SK-N-SH (cell line): Measurements from ENCODE around the gene SORBS1. TPM values are rescaled to one million over a fixed set of nuclear protein-coding genes. Genes with fewer than 3 reads are reported as not detected.

Experiments used
- CTCF ChIA-PET: fragments of 300-600, 350-600 bp; formaldehyde crosslinking; extraction: SDS; loops from one replicate; lab custom pipeline; 2021; lab: Yijun Ruan, JAX
- POLR2A ChIA-PET: fragments of 350-600 bp; sonication (Branson Sonifier 250); formaldehyde crosslinking; extraction: SDS; loops from one replicate; lab custom pipeline; 2020; ENCODE audit warnings: antibody characterized with exemption, inconsistent platforms; lab: Yijun Ruan, JAX
- DNase-seq: peaks from one replicate; pipeline ENCODE4 v3.0.0; 2012
- H2AFZ ChIP-seq: fragments of 200-600 bp; sonication (generic); 2 replicates; pipeline ENCODE4 v1.8.1; 2016; ENCODE audit warnings: antibody characterized with exemption, mild to moderate bottlenecking, low read depth
- H3F3A ChIP-seq: fragments of 200-600 bp; sonication (generic); replicated peaks from 2 replicates; pipeline ENCODE3; 2016; ENCODE audit warnings: antibody characterized with exemption, mild to moderate bottlenecking; ENCODE audit not compliant: insufficient read depth
- H3K27ac ChIP-seq, 2 experiments: fragments of 200-500 bp in 1 of 2; fragments of 200-600 bp in 1 of 2; sonication (Bioruptor generic) in 1 of 2; sonication (generic), shearing (Covaris generic) in 1 of 2; 2 replicates each; pipeline versions ENCODE4 v1.5.1 to v1.6.1; 2014 to 2016; ENCODE audit warnings: low read depth in 2 of 2, inconsistent platforms in 1 of 2, low read length in 1 of 2, mild to moderate bottlenecking in 1 of 2, mixed read lengths in 1 of 2
- H3K27me3 ChIP-seq: fragments of 200-600 bp; sonication (generic), shearing (Covaris generic); 2 replicates; pipeline ENCODE4 v1.6.1; 2016; ENCODE audit warnings: mixed run types; ENCODE audit not compliant: insufficient read depth
- H3K36me3 ChIP-seq, 2 experiments: fragments of 200-500 bp in 1 of 2; fragments of 200-600 bp in 1 of 2; sonication (Bioruptor generic) in 1 of 2; sonication (generic) in 1 of 2; replicated peaks in 1 of 2; 2 replicates each; pipeline versions ENCODE3 to v1.5.1; 2014 to 2016; ENCODE audit warnings: low read length in 1 of 2, mild to moderate bottlenecking in 1 of 2; ENCODE audit not compliant: insufficient read depth in 2 of 2, control insufficient read depth in 1 of 2
- H3K4me1 ChIP-seq, 2 experiments: fragments of 200-500 bp in 1 of 2; fragments of 200-600 bp in 1 of 2; sonication (Bioruptor generic) in 1 of 2; sonication (generic), shearing (Covaris generic) in 1 of 2; 2 replicates each; pipeline versions ENCODE4 v1.5.1 to v1.6.1; 2014 to 2016; ENCODE audit warnings: low read depth in 1 of 2, low read length in 1 of 2, mixed run types in 1 of 2; ENCODE audit not compliant: insufficient read depth in 2 of 2, control insufficient read depth in 1 of 2
- H3K4me2 ChIP-seq: fragments of 200-600 bp; sonication (generic), shearing (Covaris generic); 2 replicates; pipeline ENCODE4 v1.6.1; 2017; ENCODE audit warnings: mixed run types
- H3K4me3 ChIP-seq, 2 experiments: fragments of 200-500 bp in 1 of 2; fragments of 200-600 bp in 1 of 2; sonication (Bioruptor generic) in 1 of 2; sonication (generic), shearing (Covaris generic) in 1 of 2; 2 replicates each; pipeline versions ENCODE4 v1.5.1 to v1.8.1; 2014 to 2016; ENCODE audit warnings: low read depth in 2 of 2, inconsistent platforms in 1 of 2, low read length in 1 of 2, mild to moderate bottlenecking in 1 of 2, mixed read lengths in 1 of 2, moderate library complexity in 1 of 2
- H3K79me2 ChIP-seq: fragments of 200-600 bp; sonication (generic); 2 replicates; pipeline ENCODE4 v1.8.1; 2017; ENCODE audit warnings: mild to moderate bottlenecking; ENCODE audit not compliant: insufficient read depth
- H3K9ac ChIP-seq: fragments of 200-600 bp; sonication (generic); 2 replicates; pipeline ENCODE4 v1.6.1; 2017; ENCODE audit warnings: mixed run types
- H3K9me2 ChIP-seq: fragments of 200-600 bp; sonication (generic); 2 replicates; pipeline ENCODE4 v1.6.1; 2017; ENCODE audit warnings: mixed run types
- H3K9me3 ChIP-seq: fragments of 200-600 bp; sonication (generic); 2 replicates; pipeline ENCODE4 v1.6.1; 2017; ENCODE audit warnings: mixed run types, mild to moderate bottlenecking, moderate library complexity
- H4K20me1 ChIP-seq: fragments of 200-600 bp; sonication (generic); 2 replicates; pipeline ENCODE4 v1.6.1; 2017; ENCODE audit warnings: mild to moderate bottlenecking, mixed run types; ENCODE audit not compliant: insufficient read depth
- ELF1 ChIP-seq: IDR thresholded peaks from 2 replicates; pipeline ENCODE4 v1.4.0; 2012
- FOSL2 ChIP-seq: IDR thresholded peaks from 2 replicates; pipeline ENCODE4 v1.4.0; 2012; ENCODE audit warnings: low read depth, mild to moderate bottlenecking, moderate library complexity, borderline replicate concordance
- GATA2 ChIP-seq: sonication (generic); formaldehyde crosslinking; IDR thresholded peaks from 2 replicates; pipeline ENCODE4 v1.5.0; 2020; ENCODE audit warnings: mild to moderate bottlenecking, missing genetic modification reagents
- MEF2A ChIP-seq: IDR thresholded peaks from 2 replicates; pipeline ENCODE4 v1.4.0; 2012; ENCODE audit warnings: low read depth, borderline replicate concordance
- MXI1 ChIP-seq: IDR thresholded peaks from 2 replicates; pipeline ENCODE4 v1.6.1; 2012; ENCODE audit warnings: mild to moderate bottlenecking, low read depth, low read length, improper control_type of control experiment
- NFIC ChIP-seq: IDR thresholded peaks from 2 replicates; pipeline ENCODE4 v1.4.0; 2012; ENCODE audit warnings: borderline replicate concordance
- RFX5 ChIP-seq: IDR thresholded peaks from 2 replicates; pipeline ENCODE4 v1.6.1; 2012; ENCODE audit warnings: mild to moderate bottlenecking, improper control_type of control experiment, low read length
- RXRA ChIP-seq: IDR thresholded peaks from 2 replicates; pipeline ENCODE4 v1.4.0; 2012; ENCODE audit warnings: low read depth, mild to moderate bottlenecking, borderline replicate concordance
- SIN3A ChIP-seq: IDR thresholded peaks from 2 replicates; pipeline ENCODE4 v1.6.1; 2012; ENCODE audit warnings: low read depth, mild to moderate bottlenecking, low read length, moderate library complexity, borderline replicate concordance
- SMC3 ChIP-seq: IDR thresholded peaks from 2 replicates; pipeline ENCODE4 v1.6.1; 2012; ENCODE audit warnings: low read depth, low read length, improper control_type of control experiment
- TCF12 ChIP-seq: IDR thresholded peaks from 2 replicates; pipeline ENCODE4 v1.4.0; 2012
- YY1 ChIP-seq: IDR thresholded peaks from 2 replicates; pipeline ENCODE4 v1.4.0; 2012; ENCODE audit warnings: low read depth, mild to moderate bottlenecking
- WGBS: methylation state at CpG from one replicate; pipeline ENCODE4 v1.1.6; 2017; ENCODE audit warnings: low lambda C conversion rate; 5-methylcytosine and 5-hydroxymethylcytosine counted together
- polyA plus RNA-seq, 3 experiments: library from polyadenylated mRNA; depleted of rRNA; stranded (reverse); fragments of >200 nt; gene quantifications; 2 replicates each; pipeline ENCODE4 v1.2.3, GENCODE V29; 2012
- TF ChIP-seq, protein P1 (sequence below): IDR thresholded peaks from 2 replicates; pipeline ENCODE4 v1.4.0; 2012; ENCODE audit warnings: low read depth, borderline replicate concordance
- TF ChIP-seq, protein P2 (sequence below): IDR thresholded peaks from 2 replicates; pipeline ENCODE4 v1.4.0; 2012; ENCODE audit warnings: low read depth, borderline replicate concordance
- TF ChIP-seq, protein P3 (sequence below): fragments of 150-350 bp; IDR thresholded peaks from 2 replicates; pipeline ENCODE4 v1.6.1; 2016; ENCODE audit warnings: mild to moderate bottlenecking, low read depth, low read length
- TF ChIP-seq, protein P4 (sequence below): fragments of 150-350 bp; IDR thresholded peaks from 2 replicates; pipeline ENCODE4 v1.6.1; 2017; ENCODE audit warnings: antibody characterized with exemption, low read length, low read depth, borderline replicate concordance
- TF ChIP-seq, protein P5 (sequence below): IDR thresholded peaks from 2 replicates; pipeline ENCODE4; 2012
- TF ChIP-seq, protein P6 (sequence below): IDR thresholded peaks from 2 replicates; pipeline ENCODE4 v1.4.0; 2012; ENCODE audit warnings: low read depth

The SORBS1 gene
- polyA plus RNA-seq, 1 of the 3 experiments (the other 2 are of a cell fraction), result 0.36 TPM

DNA sequence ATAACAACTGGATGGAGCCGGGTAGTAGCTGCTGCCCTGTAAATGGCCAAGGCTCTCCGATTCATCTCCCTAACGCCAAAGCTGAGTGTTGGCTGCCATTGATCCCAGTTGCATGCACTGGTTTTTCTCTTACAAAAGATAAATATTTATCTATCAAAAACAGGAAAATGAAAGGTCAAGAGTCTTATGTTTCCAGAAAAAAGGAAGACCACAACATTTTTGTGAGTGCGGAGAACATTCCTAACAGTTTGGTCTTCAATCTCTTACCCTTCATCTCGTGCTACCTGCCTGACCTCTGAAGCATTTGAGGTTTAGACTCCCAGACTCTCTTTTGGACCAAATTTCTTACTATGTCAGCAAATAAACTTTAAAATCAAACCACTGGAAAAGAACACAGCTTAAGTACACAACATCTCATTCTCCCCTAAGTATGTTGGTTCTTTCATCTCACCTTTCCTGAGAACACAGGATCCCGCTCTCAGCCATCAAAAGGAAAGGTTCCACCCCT, 61.6 kb downstream of the SORBS1 start:
- Histone ChIP-seq H3K27me3 (no peaks in the 10 kb centered on the region; the same call in 1 of the 2 replicates), H3K9ac (no peak overlapping the region), H3K4me1 (peaks cover 0 to 2% of the 10 kb centered on the region in 2 experiments; a peak in 1 of 4 replicates), H3K36me3 (no peaks in the 10 kb centered on the region), H3K9me3 (no peaks in the 10 kb centered on the region), H3K4me3 (no peak overlapping the region), H3F3A (no peaks in the 10 kb centered on the region), H3K4me2 (no peak overlapping the region), H3K9me2 (no peaks in the 10 kb centered on the region), H3K27ac (no peak overlapping the region), H3K79me2 (no peaks in the 10 kb centered on the region), H2AFZ (no peak overlapping the region), H4K20me1 (no peaks in the 10 kb centered on the region)
- CTCF ChIA-PET, result no interaction called here
- no peak for DNase-seq
- TF ChIP-seq ELF1 (no peak), TCF12 (no peak), SIN3A (no peak), SMC3 (no peak), YY1 (no peak), RFX5 (no peak), MXI1 (no peak), RXRA (no peak), FOSL2 (no peak), MEF2A (no peak), NFIC (no peak), GATA2 (CRISPR knock-in tag) (no peak)
- TF ChIP-seq, protein P1, sequence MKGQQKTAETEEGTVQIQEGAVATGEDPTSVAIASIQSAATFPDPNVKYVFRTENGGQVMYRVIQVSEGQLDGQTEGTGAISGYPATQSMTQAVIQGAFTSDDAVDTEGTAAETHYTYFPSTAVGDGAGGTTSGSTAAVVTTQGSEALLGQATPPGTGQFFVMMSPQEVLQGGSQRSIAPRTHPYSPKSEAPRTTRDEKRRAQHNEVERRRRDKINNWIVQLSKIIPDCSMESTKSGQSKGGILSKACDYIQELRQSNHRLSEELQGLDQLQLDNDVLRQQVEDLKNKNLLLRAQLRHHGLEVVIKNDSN, result no peak
- TF ChIP-seq, protein P2, sequence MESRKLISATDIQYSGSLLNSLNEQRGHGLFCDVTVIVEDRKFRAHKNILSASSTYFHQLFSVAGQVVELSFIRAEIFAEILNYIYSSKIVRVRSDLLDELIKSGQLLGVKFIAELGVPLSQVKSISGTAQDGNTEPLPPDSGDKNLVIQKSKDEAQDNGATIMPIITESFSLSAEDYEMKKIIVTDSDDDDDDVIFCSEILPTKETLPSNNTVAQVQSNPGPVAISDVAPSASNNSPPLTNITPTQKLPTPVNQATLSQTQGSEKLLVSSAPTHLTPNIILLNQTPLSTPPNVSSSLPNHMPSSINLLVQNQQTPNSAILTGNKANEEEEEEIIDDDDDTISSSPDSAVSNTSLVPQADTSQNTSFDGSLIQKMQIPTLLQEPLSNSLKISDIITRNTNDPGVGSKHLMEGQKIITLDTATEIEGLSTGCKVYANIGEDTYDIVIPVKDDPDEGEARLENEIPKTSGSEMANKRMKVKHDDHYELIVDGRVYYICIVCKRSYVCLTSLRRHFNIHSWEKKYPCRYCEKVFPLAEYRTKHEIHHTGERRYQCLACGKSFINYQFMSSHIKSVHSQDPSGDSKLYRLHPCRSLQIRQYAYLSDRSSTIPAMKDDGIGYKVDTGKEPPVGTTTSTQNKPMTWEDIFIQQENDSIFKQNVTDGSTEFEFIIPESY, result no peak
- TF ChIP-seq, protein P3, sequence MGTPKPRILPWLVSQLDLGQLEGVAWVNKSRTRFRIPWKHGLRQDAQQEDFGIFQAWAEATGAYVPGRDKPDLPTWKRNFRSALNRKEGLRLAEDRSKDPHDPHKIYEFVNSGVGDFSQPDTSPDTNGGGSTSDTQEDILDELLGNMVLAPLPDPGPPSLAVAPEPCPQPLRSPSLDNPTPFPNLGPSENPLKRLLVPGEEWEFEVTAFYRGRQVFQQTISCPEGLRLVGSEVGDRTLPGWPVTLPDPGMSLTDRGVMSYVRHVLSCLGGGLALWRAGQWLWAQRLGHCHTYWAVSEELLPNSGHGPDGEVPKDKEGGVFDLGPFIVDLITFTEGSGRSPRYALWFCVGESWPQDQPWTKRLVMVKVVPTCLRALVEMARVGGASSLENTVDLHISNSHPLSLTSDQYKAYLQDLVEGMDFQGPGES, result no peak
- TF ChIP-seq, protein P4, sequence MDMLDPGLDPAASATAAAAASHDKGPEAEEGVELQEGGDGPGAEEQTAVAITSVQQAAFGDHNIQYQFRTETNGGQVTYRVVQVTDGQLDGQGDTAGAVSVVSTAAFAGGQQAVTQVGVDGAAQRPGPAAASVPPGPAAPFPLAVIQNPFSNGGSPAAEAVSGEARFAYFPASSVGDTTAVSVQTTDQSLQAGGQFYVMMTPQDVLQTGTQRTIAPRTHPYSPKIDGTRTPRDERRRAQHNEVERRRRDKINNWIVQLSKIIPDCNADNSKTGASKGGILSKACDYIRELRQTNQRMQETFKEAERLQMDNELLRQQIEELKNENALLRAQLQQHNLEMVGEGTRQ, result no peak
- TF ChIP-seq, protein P5, sequence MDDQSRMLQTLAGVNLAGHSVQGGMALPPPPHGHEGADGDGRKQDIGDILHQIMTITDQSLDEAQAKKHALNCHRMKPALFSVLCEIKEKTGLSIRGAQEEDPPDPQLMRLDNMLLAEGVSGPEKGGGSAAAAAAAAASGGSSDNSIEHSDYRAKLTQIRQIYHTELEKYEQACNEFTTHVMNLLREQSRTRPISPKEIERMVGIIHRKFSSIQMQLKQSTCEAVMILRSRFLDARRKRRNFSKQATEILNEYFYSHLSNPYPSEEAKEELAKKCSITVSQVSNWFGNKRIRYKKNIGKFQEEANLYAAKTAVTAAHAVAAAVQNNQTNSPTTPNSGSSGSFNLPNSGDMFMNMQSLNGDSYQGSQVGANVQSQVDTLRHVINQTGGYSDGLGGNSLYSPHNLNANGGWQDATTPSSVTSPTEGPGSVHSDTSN, result no peak
- TF ChIP-seq, protein P6, sequence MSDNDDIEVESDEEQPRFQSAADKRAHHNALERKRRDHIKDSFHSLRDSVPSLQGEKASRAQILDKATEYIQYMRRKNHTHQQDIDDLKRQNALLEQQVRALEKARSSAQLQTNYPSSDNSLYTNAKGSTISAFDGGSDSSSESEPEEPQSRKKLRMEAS, result no peak
- POLR2A ChIA-PET, result no interaction called here
- WGBS, result 76% methylated on average over 6 of the region's 6 CpGs
